Measurements from ENCODE around the gene EIF3B.

Gene EIF3B

GRCh38 chr7:2350055-2350454 is 4.6 kb upstream of the EIF3B start:
- Histone ChIP-seq H3K4me3 (ENCODE audit: low read depth, low read length, poor library complexity, severe bottlenecking) (no peak overlapping the region), H3F3A (ENCODE audit: insufficient read depth, low read length) (no peaks in the 10 kb centered on the region), H3K27ac (ENCODE audit: low read depth, low read length, poor library complexity, severe bottlenecking) (no peak overlapping the region), H3K4me2 (ENCODE audit: low read length) (no peak overlapping the region), H3K27me3 (ENCODE audit: insufficient read depth, low read length) (no peaks in the 10 kb centered on the region), H3K9ac (ENCODE audit: low read length) (no peak overlapping the region), H3K79me2 (ENCODE audit: insufficient read depth, low read length) (peaks cover 2% of the 10 kb centered on the region), H4K20me1 (ENCODE audit: insufficient read depth, low read length) (no peaks in the 10 kb centered on the region), H2AFZ (ENCODE audit: low read length) (no peak overlapping the region), H3K36me3 (ENCODE audit: insufficient read depth, low read length) (0 out of 2 replicates have a peak, but pooled peaks cover under 1% of the 10 kb centered on the region), H3K9me2 (ENCODE audit: low read depth, low read length) (no peaks in the 10 kb centered on the region), H3K4me1 (ENCODE audit: insufficient read depth, low read length, severe bottlenecking) (peaks cover 17% of the 10 kb centered on the region), H3K9me3 (ENCODE audit: low read length) (no peaks in the 10 kb centered on the region)
- TF ChIP-seq CTCF (IDR thresholded peaks at IDR 0.05; ENCODE audit: low read length) (no peak), EZH2 (IDR thresholded peaks at IDR 0.05; ENCODE audit: borderline replicate concordance, low read length) (no peak)

- Histone ChIP-seq H3K4me2 (ENCODE audit: low read length) (no peak overlapping the region), H3K27me3 (ENCODE audit: insufficient read depth, low read length) (no peaks in the 10 kb centered on the region), H3K9ac (ENCODE audit: low read length) (no peak overlapping the region), H3K4me3 (ENCODE audit: low read depth, low read length, poor library complexity, severe bottlenecking) (no peak overlapping the region), H3K36me3 (ENCODE audit: insufficient read depth, low read length) (peaks cover 9% of the 10 kb centered on the region; the same call in 1 of the 2 replicates), H2AFZ (ENCODE audit: low read length) (no peak overlapping the region), H3K79me2 (ENCODE audit: insufficient read depth, low read length) (peaks cover 10% of the 10 kb centered on the region), H3F3A (ENCODE audit: insufficient read depth, low read length) (no peaks in the 10 kb centered on the region), H3K9me2 (ENCODE audit: low read depth, low read length) (no peaks in the 10 kb centered on the region), H4K20me1 (ENCODE audit: insufficient read depth, low read length) (0 out of 2 replicates have a peak, but pooled peaks cover under 1% of the 10 kb centered on the region), H3K4me1 (ENCODE audit: insufficient read depth, low read length, severe bottlenecking) (peaks cover 19% of the 10 kb centered on the region), H3K9me3 (ENCODE audit: low read length) (no peaks in the 10 kb centered on the region), H3K27ac (ENCODE audit: low read depth, low read length, poor library complexity, severe bottlenecking) (no peak overlapping the region)
- TF ChIP-seq CTCF (IDR thresholded peaks at IDR 0.05; ENCODE audit: low read length) (no peak), EZH2 (IDR thresholded peaks at IDR 0.05; ENCODE audit: borderline replicate concordance, low read length) (no peak)
Measured at GRCh38 chr7:2350861-2351260, 3.8 kb upstream of the EIF3B start.

- H3K27me3 ChIP-seq (ENCODE audit: insufficient read depth, low read length): no peaks in the 10 kb centered on the region
- no peak for TF ChIP-seq EZH2 (IDR thresholded peaks at IDR 0.05; ENCODE audit: borderline replicate concordance, low read length)
- TF ChIP-seq CTCF (IDR thresholded peaks at IDR 0.05; ENCODE audit: low read length): no peak
- peak overlapping the region; percentile 92 for H3K9ac ChIP-seq (ENCODE audit: low read length)
- H3K4me3 ChIP-seq (ENCODE audit: low read depth, low read length, poor library complexity, severe bottlenecking): peak overlapping the region; percentile 99
- H3K27ac ChIP-seq (ENCODE audit: low read depth, low read length, poor library complexity, severe bottlenecking): peak overlapping the region; percentile 88
- no peak overlapping the region for H2AFZ ChIP-seq (ENCODE audit: low read length)
- 0 out of 2 replicates have a peak, but pooled peaks cover 2% of the 10 kb centered on the region for H4K20me1 ChIP-seq (ENCODE audit: insufficient read depth, low read length)
- no peaks in the 10 kb centered on the region for H3F3A ChIP-seq (ENCODE audit: insufficient read depth, low read length)
- H3K4me2 ChIP-seq (ENCODE audit: low read length): peak overlapping the region; percentile 90
- H3K4me1 ChIP-seq (ENCODE audit: insufficient read depth, low read length, severe bottlenecking): peaks cover 36% of the 10 kb centered on the region
- H3K9me3 ChIP-seq (ENCODE audit: low read length): no peaks in the 10 kb centered on the region
- peaks cover 35% of the 10 kb centered on the region for H3K79me2 ChIP-seq (ENCODE audit: insufficient read depth, low read length)
- H3K9me2 ChIP-seq (ENCODE audit: low read depth, low read length): no peaks in the 10 kb centered on the region
- H3K36me3 ChIP-seq (ENCODE audit: insufficient read depth, low read length): peaks cover 30% of the 10 kb centered on the region; the same call in 1 of the 2 replicates
Measured at GRCh38 chr7:2353113-2353935, 1.3 kb upstream of the EIF3B start.
